Retinal pigment epithelial cell (primary cell): ENCODE measurements around the gene SGCD.

ENCODE experiments used
- DNase-seq: peaks from one replicate; pipeline ENCODE4 v3.0.0-alpha.2; 2010; ENCODE audit warnings: low read depth
- H3K4me3 ChIP-seq: 2 replicates; pipeline ENCODE4 v1.5.1; 2011; ENCODE audit warnings: mild to moderate bottlenecking, low read length, control low read depth, moderate library complexity
- CTCF ChIP-seq: conservative IDR thresholded peaks from 2 replicates; pipeline ENCODE4 v1.5.1; 2011; ENCODE audit warnings: low read depth, low read length, control low read depth, inconsistent platforms

Gene SGCD

GRCh38 chr5:156687514-156687913 lies 360.6 kb downstream of the SGCD start:
- H3K4me3 ChIP-seq, result no peak overlapping the region
- DNase-seq, result no peak
- TF ChIP-seq CTCF, result no peak

GRCh38 chr5:156691572-156691971 lies 364.6 kb downstream of the SGCD start:
- no peak overlapping the region for H3K4me3 ChIP-seq
- no peak for TF ChIP-seq CTCF
- DNase-seq, result no peak

- H3K4me3 ChIP-seq, result no peak overlapping the region
- TF ChIP-seq CTCF, result no peak
- DNase-seq, result no peak
These were observed 366.1 kb downstream of the SGCD start for GRCh38 chr5:156693113-156693512.

- no peak overlapping the region for H3K4me3 ChIP-seq
- no peak for DNase-seq
- no peak for TF ChIP-seq CTCF
These were observed 367.6 kb downstream of the SGCD start for GRCh38 chr5:156694598-156694997.

- no peak overlapping the region for H3K4me3 ChIP-seq
- TF ChIP-seq CTCF, result no peak
- DNase-seq, result no peak
These were observed 368.8 kb downstream of the SGCD start for GRCh38 chr5:156695774-156696173.

GRCh38 chr5:156698323-156698722 lies 371.4 kb downstream of the SGCD start:
- TF ChIP-seq CTCF, result no peak
- no peak for DNase-seq
- no peak overlapping the region for H3K4me3 ChIP-seq

- no peak overlapping the region for H3K4me3 ChIP-seq
- no peak for TF ChIP-seq CTCF
- DNase-seq, result no peak
These were observed 372.2 kb downstream of the SGCD start for GRCh38 chr5:156699147-156699546.
